Type B pancreatic cell (in vitro differentiated cells): Measurements from ENCODE around the gene GNAZ. TPM values are rescaled to one million over a fixed set of nuclear protein-coding genes. Genes with fewer than 3 reads are reported as not detected.

Experiments
- DNase-seq: peaks from one replicate; pipeline ENCODE4 v3.0.0; 2021; ENCODE audit warnings: mixed read lengths; ENCODE audit not compliant: unreplicated experiment; ENCODE audit errors: extremely low spot score
- H3K27ac Mint-ChIP-seq: 2 replicates; pipeline ENCODE4 v1.8.0; 2021; ENCODE audit warnings: mild to moderate bottlenecking, mixed read lengths
- H3K27me3 Mint-ChIP-seq: 2 replicates; pipeline ENCODE4 v1.8.0; 2021; ENCODE audit warnings: mixed read lengths
- H3K36me3 Mint-ChIP-seq: 2 replicates; pipeline ENCODE4 v1.8.0; 2021; ENCODE audit warnings: mixed read lengths
- H3K4me1 Mint-ChIP-seq: one replicate; pipeline ENCODE4 v1.8.0; 2021; ENCODE audit warnings: mixed read lengths; ENCODE audit not compliant: unreplicated experiment
- H3K4me3 Mint-ChIP-seq: 2 replicates; pipeline ENCODE4 v1.8.0; 2021; ENCODE audit warnings: mild to moderate bottlenecking, mixed read lengths
- H3K9me3 Mint-ChIP-seq: 2 replicates; pipeline ENCODE4 v1.8.0; 2021; ENCODE audit warnings: mixed read lengths
- total RNA-seq: library from RNA; stranded (reverse); gene quantifications from 2 replicates; pipeline ENCODE4 v1.2.1, GENCODE V29; 2021; ENCODE audit warnings: low replicate concordance
- TF ChIP-seq, protein P1 (sequence below): fragments of 200-600 bp; sonication (generic); conservative IDR thresholded peaks from 2 replicates; pipeline ENCODE4 v1.5.0; 2021; ENCODE audit warnings: antibody characterized with exemption, mild to moderate bottlenecking

Gene GNAZ
- total RNA-seq, 1 donor from 2014 or later, result 14.4 TPM

DNA sequence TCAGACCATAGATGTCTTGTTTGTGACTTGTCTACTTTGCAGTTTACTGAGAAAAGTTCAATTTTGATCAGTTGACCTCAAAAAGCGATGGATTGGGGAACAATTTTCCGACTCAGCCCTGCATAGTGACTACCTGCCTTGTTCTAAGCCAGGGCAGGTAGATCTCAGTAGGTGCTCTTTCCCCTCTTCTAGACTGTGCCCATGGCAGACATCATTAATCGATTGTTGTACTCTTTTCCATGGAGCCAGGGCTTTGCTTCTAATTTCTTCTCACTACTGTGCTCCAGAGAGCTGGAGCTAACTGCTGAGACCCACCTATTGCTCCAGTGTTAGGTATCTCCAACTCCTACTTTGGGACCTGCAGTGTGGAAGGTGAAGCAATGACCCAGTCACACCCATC lies 84.8 kb downstream of the GNAZ start:
- TF ChIP-seq, protein P1, sequence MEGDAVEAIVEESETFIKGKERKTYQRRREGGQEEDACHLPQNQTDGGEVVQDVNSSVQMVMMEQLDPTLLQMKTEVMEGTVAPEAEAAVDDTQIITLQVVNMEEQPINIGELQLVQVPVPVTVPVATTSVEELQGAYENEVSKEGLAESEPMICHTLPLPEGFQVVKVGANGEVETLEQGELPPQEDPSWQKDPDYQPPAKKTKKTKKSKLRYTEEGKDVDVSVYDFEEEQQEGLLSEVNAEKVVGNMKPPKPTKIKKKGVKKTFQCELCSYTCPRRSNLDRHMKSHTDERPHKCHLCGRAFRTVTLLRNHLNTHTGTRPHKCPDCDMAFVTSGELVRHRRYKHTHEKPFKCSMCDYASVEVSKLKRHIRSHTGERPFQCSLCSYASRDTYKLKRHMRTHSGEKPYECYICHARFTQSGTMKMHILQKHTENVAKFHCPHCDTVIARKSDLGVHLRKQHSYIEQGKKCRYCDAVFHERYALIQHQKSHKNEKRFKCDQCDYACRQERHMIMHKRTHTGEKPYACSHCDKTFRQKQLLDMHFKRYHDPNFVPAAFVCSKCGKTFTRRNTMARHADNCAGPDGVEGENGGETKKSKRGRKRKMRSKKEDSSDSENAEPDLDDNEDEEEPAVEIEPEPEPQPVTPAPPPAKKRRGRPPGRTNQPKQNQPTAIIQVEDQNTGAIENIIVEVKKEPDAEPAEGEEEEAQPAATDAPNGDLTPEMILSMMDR, result no peak
- Mint-ChIP-seq H3K27ac (no peak overlapping the region), H3K4me1 (peaks cover 14% of the 10 kb centered on the region), H3K27me3 (no peaks in the 10 kb centered on the region), H3K9me3 (no peaks in the 10 kb centered on the region), H3K4me3 (no peak overlapping the region), H3K36me3 (peaks cover 5% of the 10 kb centered on the region)
- DNase-seq, result no peak

DNA sequence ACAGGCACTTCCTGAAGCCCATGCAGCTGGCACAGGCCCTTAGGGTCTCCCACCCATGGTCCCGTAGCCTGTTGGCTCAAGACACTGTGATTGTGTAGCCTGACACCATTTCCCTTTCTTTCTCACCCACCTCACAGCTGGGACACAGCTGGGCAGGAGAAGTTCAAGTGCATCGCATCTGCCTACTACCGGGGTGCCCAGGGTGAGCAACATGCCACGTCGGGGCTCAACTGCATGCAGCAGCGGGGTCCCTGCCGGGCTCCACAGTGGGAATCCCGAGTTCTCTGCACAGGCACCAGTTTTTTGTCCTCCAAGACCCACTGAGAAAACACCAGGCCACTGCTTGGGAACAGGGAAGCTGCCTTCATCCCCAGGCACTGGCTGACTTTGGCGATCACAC lies 85.5 kb downstream of the GNAZ start:
- no peak for DNase-seq
- TF ChIP-seq, protein P1, result no peak
- H3K4me3 Mint-ChIP-seq, result no peak overlapping the region
- H3K9me3 Mint-ChIP-seq, result no peaks in the 10 kb centered on the region
- peaks cover 5% of the 10 kb centered on the region for H3K36me3 Mint-ChIP-seq
- H3K27ac Mint-ChIP-seq, result no peak overlapping the region
- H3K27me3 Mint-ChIP-seq, result no peaks in the 10 kb centered on the region
- peaks cover 10% of the 10 kb centered on the region for H3K4me1 Mint-ChIP-seq

DNA sequence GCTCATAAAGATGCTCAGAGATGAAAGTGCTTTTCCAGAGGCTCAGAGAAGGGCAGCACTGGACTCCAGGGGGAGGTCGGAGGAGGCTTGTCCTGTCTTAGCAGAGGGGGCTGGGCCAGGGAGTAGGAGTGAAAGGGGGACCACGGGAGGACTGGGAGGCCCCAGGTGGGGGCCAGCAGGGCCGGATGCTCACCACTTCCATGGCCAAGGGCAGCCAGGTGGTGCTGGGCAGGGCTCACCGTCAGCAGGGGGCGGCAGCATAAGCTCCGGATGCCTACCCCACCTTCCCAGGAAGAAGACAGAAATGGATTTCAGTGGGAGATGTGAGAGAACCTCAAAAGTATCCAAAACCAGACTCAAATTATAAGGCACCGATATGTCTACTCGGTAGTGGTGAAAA lies 86.0 kb downstream of the GNAZ start:
- Mint-ChIP-seq H3K9me3 (no peaks in the 10 kb centered on the region), H3K4me3 (no peak overlapping the region), H3K4me1 (peaks cover 8% of the 10 kb centered on the region), H3K27ac (no peak overlapping the region), H3K27me3 (no peaks in the 10 kb centered on the region), H3K36me3 (peaks cover 5% of the 10 kb centered on the region)
- DNase-seq, result no peak
- TF ChIP-seq, protein P1, result no peak

DNA sequence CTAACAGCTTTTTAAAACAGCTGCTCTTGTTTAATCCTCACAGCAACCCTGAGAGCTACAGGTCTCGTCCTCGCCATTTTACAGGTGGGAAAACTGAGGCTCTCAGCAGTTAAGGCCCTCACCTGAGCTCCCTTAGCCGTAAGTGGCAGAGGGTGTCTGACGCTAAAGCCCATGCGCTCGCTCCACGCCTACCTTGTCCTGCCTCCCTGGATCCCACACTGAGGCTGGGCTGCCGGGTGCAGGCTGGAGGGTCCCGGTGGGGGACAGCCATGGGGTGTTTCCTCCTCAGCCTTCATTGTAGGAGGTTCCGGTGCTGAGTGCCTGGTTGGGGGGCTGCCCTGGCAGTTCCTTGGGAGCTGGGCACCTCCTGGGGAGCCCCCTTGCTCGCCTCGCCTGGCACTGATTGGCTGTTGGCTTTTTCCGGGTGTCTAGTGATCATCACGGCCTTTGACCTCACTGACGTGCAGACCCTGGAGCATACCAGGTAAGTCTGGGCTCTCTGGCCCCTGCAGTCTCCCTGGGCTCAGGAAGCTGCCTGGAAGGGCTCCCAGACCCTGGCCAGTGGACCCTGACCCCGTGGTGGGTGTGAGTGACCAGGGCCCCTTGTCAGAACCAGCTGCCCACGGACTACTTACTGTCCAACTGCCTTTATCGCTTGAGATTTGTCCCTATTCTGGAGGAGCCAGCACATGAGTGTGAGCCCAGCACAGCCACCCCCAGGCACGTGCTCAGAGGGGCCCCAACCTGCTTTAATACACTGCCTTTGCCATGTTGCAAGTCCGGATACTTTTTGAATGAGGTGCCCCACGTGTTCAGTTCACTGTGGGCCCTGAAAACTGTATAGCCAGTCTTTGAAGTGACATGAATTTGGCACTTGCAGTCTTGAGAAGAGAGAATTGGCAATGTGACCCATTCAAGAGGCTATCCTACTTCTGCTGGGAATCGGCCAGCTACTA lies 87.5 kb downstream of the GNAZ start:
- peaks cover 8% of the 10 kb centered on the region for H3K4me1 Mint-ChIP-seq
- H3K9me3 Mint-ChIP-seq, result no peaks in the 10 kb centered on the region
- peaks cover 5% of the 10 kb centered on the region for H3K36me3 Mint-ChIP-seq
- TF ChIP-seq, protein P1, result no peak
- no peak for DNase-seq
- H3K27ac Mint-ChIP-seq, result peak overlapping the region; percentile 56
- H3K4me3 Mint-ChIP-seq, result no peak overlapping the region
- no peaks in the 10 kb centered on the region for H3K27me3 Mint-ChIP-seq

DNA sequence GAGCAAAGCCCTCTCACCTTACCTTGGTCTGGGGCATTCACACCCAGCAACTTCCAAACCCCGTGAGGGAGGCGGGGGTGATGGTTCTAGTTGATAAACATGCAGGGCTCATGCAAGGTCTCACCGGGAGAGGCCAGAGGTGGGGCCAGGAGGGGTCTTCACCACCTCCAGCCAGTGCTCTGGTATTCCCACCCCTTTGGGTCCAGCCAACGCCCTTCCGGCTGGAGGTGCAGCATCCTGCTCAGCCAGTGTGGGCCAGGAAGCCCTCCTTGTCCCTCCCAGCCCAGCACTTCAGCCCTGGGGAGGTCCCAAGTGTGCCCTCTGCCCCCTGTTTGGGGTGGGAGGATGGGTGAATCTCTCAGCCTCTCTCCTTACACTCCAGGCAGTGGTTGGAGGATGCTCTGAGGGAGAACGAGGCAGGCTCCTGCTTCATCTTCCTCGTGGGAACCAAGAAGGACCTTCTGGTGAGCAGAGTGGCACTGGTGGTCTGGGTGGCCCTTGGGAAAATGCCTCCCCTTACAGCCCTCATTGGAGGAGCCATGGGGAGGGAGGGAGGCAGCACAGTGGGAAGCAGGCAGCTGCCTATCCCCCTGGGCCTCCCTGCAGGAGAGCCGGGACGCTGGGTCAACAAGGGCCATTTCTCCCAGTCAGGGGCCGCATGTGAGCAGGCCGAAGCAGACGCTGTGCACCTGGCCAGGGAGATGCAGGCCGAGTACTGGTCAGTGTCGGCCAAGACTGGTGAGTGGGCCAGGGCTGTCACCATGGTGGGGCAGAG lies 88.4 kb downstream of the GNAZ start:
- no peak for DNase-seq
- Mint-ChIP-seq H3K4me3 (no peak overlapping the region), H3K9me3 (no peaks in the 10 kb centered on the region), H3K27me3 (no peaks in the 10 kb centered on the region), H3K4me1 (peaks cover 8% of the 10 kb centered on the region), H3K36me3 (peaks cover 5% of the 10 kb centered on the region), H3K27ac (no peak overlapping the region)
- TF ChIP-seq, protein P1, result no peak
